Measurements from ENCODE around the gene EPC2. TPM values are rescaled to one million over a fixed set of nuclear protein-coding genes. Genes with fewer than 3 reads are reported as not detected.

EPC2 gene
- total and polyA plus RNA-seq, 2 of the 8 experiments (the other 6 are each of a cell fraction or from before 2014, with no cell fraction given) = 16.1 to 25.7 TPM

GRCh38 chr2:148684507-148684906 lies 40.0 kb downstream of the EPC2 start (continued):
- TF ChIP-seq SP2 (IDR thresholded peaks at IDR 0.05; ENCODE audit: low read length) = no peak
- no peak for TF ChIP-seq POU5F1 (IDR thresholded peaks at IDR 0.05; ENCODE audit: low read depth, low read length)
- TF ChIP-seq KDM5A (IDR thresholded peaks at IDR 0.05; ENCODE audit: low read length) = no peak
- TF ChIP-seq ASH2L (IDR thresholded peaks at IDR 0.05; ENCODE audit: low read length) = no peak

Data from H1 (cell line).